ENCODE results near the gene PLXNA1. TPM values are rescaled to one million over a fixed set of nuclear protein-coding genes. Genes with fewer than 3 reads are reported as not detected.

Gene PLXNA1
- total RNA-seq, 2 donors from 2014 or later: 66.3 to 79.4 TPM

GRCh38 chr3:126937973-126938372, 44.9 kb upstream of the PLXNA1 start:
- 91 to 96% methylated on average over 7 of the region's 7 CpGs for WGBS, 2 experiments (ENCODE audit: insufficient coverage in 1 of 2, insufficient read length in 1 of 2)
- Mint-ChIP-seq H3K4me3 (no peak overlapping the region), H3K27ac (no peak overlapping the region), H3K36me3 (ENCODE audit: low read depth) (no peaks in the 10 kb centered on the region), H3K9me3 (no peaks in the 10 kb centered on the region), H3K27me3 (ENCODE audit: insufficient read depth) (no peaks in the 10 kb centered on the region), H3K4me1 (peaks cover 31% of the 10 kb centered on the region)
- no peak overlapping the region for H3K27ac ChIP-seq (ENCODE audit: low read depth, low read length)
- no peak overlapping the region for H3K4me3 ChIP-seq (ENCODE audit: low read length)
- no peak for TF ChIP-seq CTCF (conservative IDR thresholded peaks at IDR 0.05)
- peaks cover 24% of the 10 kb centered on the region for H3K4me1 ChIP-seq (ENCODE audit: control insufficient read depth, insufficient read depth, low read length)
- no peaks in the 10 kb centered on the region for H3K27me3 ChIP-seq (ENCODE audit: control insufficient read depth, insufficient read depth, low read length, poor library complexity, severe bottlenecking)
- no peaks in the 10 kb centered on the region for H3K36me3 ChIP-seq (ENCODE audit: control insufficient read depth, insufficient read depth, low read length)
- H3K9me3 ChIP-seq (ENCODE audit: control insufficient read depth, low read length): no peaks in the 10 kb centered on the region
- H3K9ac ChIP-seq (ENCODE audit: extremely low read depth, low read length, poor library complexity, severe bottlenecking): no peak overlapping the region
- no peak for DNase-seq

DNA sequence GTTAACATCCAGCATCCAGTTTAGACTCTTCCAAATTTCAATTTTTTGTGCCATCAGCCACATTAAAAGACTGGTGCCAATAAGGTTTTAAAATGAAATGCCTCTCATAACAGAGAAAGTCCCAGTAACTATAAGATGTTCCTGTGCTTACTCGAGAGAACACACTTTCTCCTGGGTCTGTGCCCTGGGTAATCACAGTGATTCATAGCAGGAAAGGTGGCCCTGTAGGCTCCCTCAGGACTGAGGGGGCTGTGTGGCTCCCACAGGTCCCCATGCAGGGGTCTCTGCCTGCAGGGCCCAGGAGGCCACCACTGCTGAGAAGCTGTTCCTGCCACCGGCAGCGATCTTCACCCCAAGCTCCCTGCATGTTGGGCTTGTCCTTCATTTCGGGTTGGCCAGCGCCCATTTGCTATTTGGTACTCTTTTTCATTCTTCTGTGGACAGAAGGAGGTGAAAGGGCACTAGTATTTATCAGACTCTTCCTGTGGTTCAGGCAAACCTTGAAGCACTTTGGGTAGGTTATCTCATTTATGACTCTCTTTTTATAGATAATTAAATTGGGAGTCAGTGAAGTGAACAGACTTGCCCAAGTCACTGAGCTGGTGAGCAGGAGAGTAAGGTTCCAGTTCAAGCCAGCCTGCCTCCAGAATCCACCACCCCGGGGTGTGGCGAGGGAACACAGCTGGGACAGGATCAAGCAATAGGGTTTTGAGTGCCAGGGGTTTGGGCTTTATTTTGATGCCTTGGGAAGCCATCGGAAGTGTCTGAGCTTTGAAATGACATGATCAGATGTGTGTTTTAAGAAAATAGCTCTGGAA, 44.2 kb upstream of the PLXNA1 start:
- WGBS, 2 experiments (ENCODE audit: insufficient coverage in 1 of 2, insufficient read length in 1 of 2): 83 to 91% methylated on average over 4 to 8 of the region's 8 CpGs
- Mint-ChIP-seq H3K4me1 (peaks cover 27% of the 10 kb centered on the region), H3K36me3 (ENCODE audit: low read depth) (no peaks in the 10 kb centered on the region), H3K4me3 (no peak overlapping the region), H3K27me3 (ENCODE audit: insufficient read depth) (no peaks in the 10 kb centered on the region), H3K27ac (no peak overlapping the region), H3K9me3 (no peaks in the 10 kb centered on the region)
- no peak overlapping the region for H3K27ac ChIP-seq (ENCODE audit: low read depth, low read length)
- no peak overlapping the region for H3K4me3 ChIP-seq (ENCODE audit: low read length)
- no peaks in the 10 kb centered on the region for H3K27me3 ChIP-seq (ENCODE audit: control insufficient read depth, insufficient read depth, low read length, poor library complexity, severe bottlenecking)
- H3K9me3 ChIP-seq (ENCODE audit: control insufficient read depth, low read length): no peaks in the 10 kb centered on the region
- DNase-seq: no peak
- peaks cover 16% of the 10 kb centered on the region for H3K4me1 ChIP-seq (ENCODE audit: control insufficient read depth, insufficient read depth, low read length)
- H3K9ac ChIP-seq (ENCODE audit: extremely low read depth, low read length, poor library complexity, severe bottlenecking): no peak overlapping the region
- no peak for TF ChIP-seq CTCF (conservative IDR thresholded peaks at IDR 0.05)
- no peaks in the 10 kb centered on the region for H3K36me3 ChIP-seq (ENCODE audit: control insufficient read depth, insufficient read depth, low read length)

GRCh38 chr3:126939338-126939718, 43.6 kb upstream of the PLXNA1 start:
- H3K9ac ChIP-seq (ENCODE audit: extremely low read depth, low read length, poor library complexity, severe bottlenecking): no peak overlapping the region
- H3K27ac ChIP-seq (ENCODE audit: low read depth, low read length): no peak overlapping the region
- no peaks in the 10 kb centered on the region for H3K9me3 ChIP-seq (ENCODE audit: control insufficient read depth, low read length)
- no peaks in the 10 kb centered on the region for H3K36me3 Mint-ChIP-seq (ENCODE audit: low read depth)
- H3K4me1 ChIP-seq (ENCODE audit: control insufficient read depth, insufficient read depth, low read length): peaks cover 14% of the 10 kb centered on the region
- H3K9me3 Mint-ChIP-seq: no peaks in the 10 kb centered on the region
- TF ChIP-seq CTCF (conservative IDR thresholded peaks at IDR 0.05): peak; percentile 70
- no peak for DNase-seq
- H3K27me3 Mint-ChIP-seq (ENCODE audit: insufficient read depth): no peaks in the 10 kb centered on the region
- no peak overlapping the region for H3K27ac Mint-ChIP-seq
- H3K4me3 ChIP-seq (ENCODE audit: low read length): no peak overlapping the region
- WGBS, 2 experiments (ENCODE audit: insufficient coverage in 1 of 2, insufficient read length in 1 of 2): 69 to 74% methylated on average over 2 to 4 of the region's 4 CpGs
- H3K36me3 ChIP-seq (ENCODE audit: control insufficient read depth, insufficient read depth, low read length): no peaks in the 10 kb centered on the region
- no peak overlapping the region for H3K4me3 Mint-ChIP-seq
- H3K27me3 ChIP-seq (ENCODE audit: control insufficient read depth, insufficient read depth, low read length, poor library complexity, severe bottlenecking): no peaks in the 10 kb centered on the region
- H3K4me1 Mint-ChIP-seq: peaks cover 21% of the 10 kb centered on the region
